ENCODE measurements around the gene KCNAB2. TPM values are rescaled to one million over a fixed set of nuclear protein-coding genes. Genes with fewer than 3 reads are reported as not detected.

Gene KCNAB2
- total RNA-seq, 1 experiment from 2014 or later, result 4.7 TPM

- Mint-ChIP-seq H3K27ac (ENCODE audit: unreplicated experiment) (no peak overlapping the region), H3K27me3 (ENCODE audit: unreplicated experiment) (peaks cover 5% of the 10 kb centered on the region), H3K36me3 (ENCODE audit: insufficient read depth, unreplicated experiment) (no peaks in the 10 kb centered on the region), H3K4me1 (ENCODE audit: low read depth, unreplicated experiment) (no peaks in the 10 kb centered on the region), H3K4me3 (ENCODE audit: low read depth, unreplicated experiment) (no peak overlapping the region), H3K9me3 (ENCODE audit: low read depth, unreplicated experiment) (peaks cover 4% of the 10 kb centered on the region)
- CTCF ChIA-PET, result interaction anchor here (1.1 kb wide), 1 partner anchor 12 kb away, joined by 8 read pairs; no protein-coding TSS in a partner anchor
- intact Hi-C loops (cut with micrococcal nuclease; ENCODE audit: unreplicated experiment), result no loop called here
- BruUV-seq (replicated peaks), result no TSS peak
- no peak for DNase-seq
- no peak for TF ChIP-seq CTCF (IDR thresholded peaks at IDR 0.05; ENCODE audit: unreplicated experiment)
Observed at GRCh38 chr1:6118415-6118814, 72.7 kb downstream of the KCNAB2 start.

GRCh38 chr1:6121021-6121421, 75.3 kb downstream of the KCNAB2 start:
- Mint-ChIP-seq H3K4me3 (ENCODE audit: low read depth, unreplicated experiment) (no peak overlapping the region), H3K36me3 (ENCODE audit: insufficient read depth, unreplicated experiment) (no peaks in the 10 kb centered on the region), H3K9me3 (ENCODE audit: low read depth, unreplicated experiment) (peaks cover 4% of the 10 kb centered on the region), H3K27ac (ENCODE audit: unreplicated experiment) (no peak overlapping the region), H3K27me3 (ENCODE audit: unreplicated experiment) (peaks cover 11% of the 10 kb centered on the region), H3K4me1 (ENCODE audit: low read depth, unreplicated experiment) (no peaks in the 10 kb centered on the region)
- CTCF ChIA-PET, result interaction anchor here (0.7 kb wide), 1 partner anchor 819 kb away, joined by 5 read pairs; no protein-coding TSS in a partner anchor
- no peak for DNase-seq
- no TSS peak for BruUV-seq (replicated peaks)
- TF ChIP-seq CTCF (IDR thresholded peaks at IDR 0.05; ENCODE audit: unreplicated experiment), result no peak
- intact Hi-C loops (cut with micrococcal nuclease; ENCODE audit: unreplicated experiment), result no loop called here

GRCh38 chr1:6121651-6122370, 76.1 kb downstream of the KCNAB2 start:
- H3K36me3 Mint-ChIP-seq (ENCODE audit: insufficient read depth, unreplicated experiment), result peaks cover 4% of the 10 kb centered on the region
- no peak overlapping the region for H3K4me3 Mint-ChIP-seq (ENCODE audit: low read depth, unreplicated experiment)
- H3K27me3 Mint-ChIP-seq (ENCODE audit: unreplicated experiment), result peaks cover 19% of the 10 kb centered on the region
- H3K27ac Mint-ChIP-seq (ENCODE audit: unreplicated experiment), result no peak overlapping the region
- BruUV-seq (replicated peaks), result no TSS peak
- no peak for TF ChIP-seq CTCF (IDR thresholded peaks at IDR 0.05; ENCODE audit: unreplicated experiment)
- intact Hi-C loops (cut with micrococcal nuclease; ENCODE audit: unreplicated experiment), result no loop called here
- peaks cover 5% of the 10 kb centered on the region for H3K4me1 Mint-ChIP-seq (ENCODE audit: low read depth, unreplicated experiment)
- CTCF ChIA-PET, result no interaction called here
- peaks cover 2% of the 10 kb centered on the region for H3K9me3 Mint-ChIP-seq (ENCODE audit: low read depth, unreplicated experiment)
- no peak for DNase-seq

- BruUV-seq (replicated peaks), result no TSS peak
- no peak for TF ChIP-seq CTCF (IDR thresholded peaks at IDR 0.05; ENCODE audit: unreplicated experiment)
- Mint-ChIP-seq H3K27ac (ENCODE audit: unreplicated experiment) (no peak overlapping the region), H3K4me1 (ENCODE audit: low read depth, unreplicated experiment) (peaks cover 7% of the 10 kb centered on the region), H3K36me3 (ENCODE audit: insufficient read depth, unreplicated experiment) (peaks cover 5% of the 10 kb centered on the region), H3K9me3 (ENCODE audit: low read depth, unreplicated experiment) (no peaks in the 10 kb centered on the region), H3K4me3 (ENCODE audit: low read depth, unreplicated experiment) (no peak overlapping the region), H3K27me3 (ENCODE audit: unreplicated experiment) (peaks cover 25% of the 10 kb centered on the region)
- intact Hi-C loops (cut with micrococcal nuclease; ENCODE audit: unreplicated experiment), result no loop called here
- CTCF ChIA-PET, result no interaction called here
- DNase-seq, result no peak
Observed at GRCh38 chr1:6123083-6123482, 77.4 kb downstream of the KCNAB2 start.
